GM18519 (cell line): ENCODE data around the gene GOLGB1.

ENCODE experiments used
- ATAC-seq: cut with Tn5 transposase; IDR thresholded peaks from one replicate; pipeline ENCODE4 v1.9.1; 2021; ENCODE audit warnings: mild to moderate bottlenecking, moderate library complexity; ENCODE audit not compliant: unreplicated experiment, low FRiP score

Gene GOLGB1

GRCh38 chr3:121648219-121648958, 101.2 kb downstream of the GOLGB1 start:
- ATAC-seq: no peak

- no peak for ATAC-seq
Observed at GRCh38 chr3:121645054-121645453, 104.5 kb downstream of the GOLGB1 start.

GRCh38 chr3:121642601-121643314, 106.8 kb downstream of the GOLGB1 start:
- no peak for ATAC-seq

- ATAC-seq: no peak
Observed at GRCh38 chr3:121641127-121641526, 108.4 kb downstream of the GOLGB1 start.

- no peak for ATAC-seq
Observed at GRCh38 chr3:121637922-121638321, 111.6 kb downstream of the GOLGB1 start.

- ATAC-seq: no peak
Observed at GRCh38 chr3:121630355-121630754, 119.2 kb downstream of the GOLGB1 start.

- ATAC-seq: no peak
Observed at GRCh38 chr3:121629601-121630000, 119.9 kb downstream of the GOLGB1 start.

- no peak for ATAC-seq
Observed at GRCh38 chr3:121627622-121628021, 121.9 kb downstream of the GOLGB1 start.

GRCh38 chr3:121627211-121627610, 122.3 kb downstream of the GOLGB1 start:
- ATAC-seq: no peak

GRCh38 chr3:121626495-121626894, 123.0 kb downstream of the GOLGB1 start:
- ATAC-seq: no peak

- no peak for ATAC-seq
Observed at GRCh38 chr3:121624147-121624899, 125.2 kb downstream of the GOLGB1 start.

- no peak for ATAC-seq
Observed at GRCh38 chr3:121621491-121621890, 128.1 kb downstream of the GOLGB1 start.

GRCh38 chr3:121619691-121620090, 129.8 kb downstream of the GOLGB1 start:
- ATAC-seq: no peak
